GM18870 (cell line): ENCODE results near the gene CLPTM1L.
"Not testable (repeated sequence)": the region's sequence is repeated elsewhere in the genome, so short reads cannot be mapped to it uniquely, and the experiment has no call there.

Experiments used
- ATAC-seq: cut with Tn5 transposase; IDR thresholded peaks from one replicate; pipeline ENCODE4 v1.9.1; 2021; ENCODE audit warnings: moderate library complexity; ENCODE audit not compliant: unreplicated experiment

CLPTM1L gene

GRCh38 chr5:1341863-1342262 is 3.0 kb downstream of the CLPTM1L start:
- no peak for ATAC-seq

GRCh38 chr5:1339818-1340210 is 5.1 kb downstream of the CLPTM1L start:
- ATAC-seq, result not testable (repeated sequence)

GRCh38 chr5:1339139-1339817 is 5.6 kb downstream of the CLPTM1L start:
- not testable (repeated sequence) for ATAC-seq

- no peak for ATAC-seq
Observed at GRCh38 chr5:1338506-1339070, 6.3 kb downstream of the CLPTM1L start.

- no peak for ATAC-seq
Observed at GRCh38 chr5:1338196-1338490, 6.8 kb downstream of the CLPTM1L start.

GRCh38 chr5:1337489-1338195 is 7.3 kb downstream of the CLPTM1L start:
- ATAC-seq, result no peak

GRCh38 chr5:1336749-1337488 is 8.0 kb downstream of the CLPTM1L start:
- no peak for ATAC-seq

- ATAC-seq, result no peak
Observed at GRCh38 chr5:1336106-1336561, 8.8 kb downstream of the CLPTM1L start.

GRCh38 chr5:1335540-1336095 is 9.3 kb downstream of the CLPTM1L start:
- ATAC-seq, result no peak

GRCh38 chr5:1334831-1335539 is 9.9 kb downstream of the CLPTM1L start:
- no peak for ATAC-seq

- no peak for ATAC-seq
Observed at GRCh38 chr5:1333986-1334385, 10.9 kb downstream of the CLPTM1L start.

GRCh38 chr5:1333286-1333685 is 11.6 kb downstream of the CLPTM1L start:
- ATAC-seq, result not testable (repeated sequence)

- ATAC-seq, result no peak
Observed at GRCh38 chr5:1332461-1333001, 12.4 kb downstream of the CLPTM1L start.

- ATAC-seq, result no peak
Observed at GRCh38 chr5:1331861-1332405, 13.0 kb downstream of the CLPTM1L start.

- ATAC-seq, result no peak
Observed at GRCh38 chr5:1330847-1331831, 13.8 kb downstream of the CLPTM1L start.

GRCh38 chr5:1330146-1330846 is 14.6 kb downstream of the CLPTM1L start:
- ATAC-seq, result no peak

GRCh38 chr5:1329111-1329579 is 15.8 kb downstream of the CLPTM1L start:
- ATAC-seq, result no peak
